Germinal center (tissue), 1 donor: ENCODE results near the gene ADGRL4.
"Not testable (repeated sequence)": the region's sequence is repeated elsewhere in the genome, so short reads cannot be mapped to it uniquely, and the experiment has no call there.

Experiments
- DNase-seq: peaks from one replicate; pipeline ENCODE4 v3.0.0; 2012; ENCODE audit warnings: mixed read lengths, low spot score

Gene ADGRL4

DNA sequence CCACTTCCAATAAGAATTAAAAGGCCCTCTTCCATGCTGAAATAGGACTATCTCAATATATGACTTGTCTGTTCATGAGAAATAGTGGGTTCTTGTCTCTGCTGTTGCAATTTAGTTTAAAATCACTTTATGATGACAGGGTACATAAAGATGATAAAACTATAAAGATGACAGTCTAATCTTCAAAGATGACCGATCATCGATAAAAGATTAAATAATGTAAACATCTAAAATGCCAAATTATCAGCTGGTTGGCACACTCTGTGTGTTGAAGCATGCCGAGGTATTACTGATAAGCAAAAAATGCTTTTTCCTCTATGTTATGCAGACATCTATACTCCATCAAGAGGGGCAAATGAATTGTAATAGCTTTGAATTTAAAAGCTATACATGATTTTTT, 89.5 kb downstream of the ADGRL4 start:
- DNase-seq, result no peak

DNA sequence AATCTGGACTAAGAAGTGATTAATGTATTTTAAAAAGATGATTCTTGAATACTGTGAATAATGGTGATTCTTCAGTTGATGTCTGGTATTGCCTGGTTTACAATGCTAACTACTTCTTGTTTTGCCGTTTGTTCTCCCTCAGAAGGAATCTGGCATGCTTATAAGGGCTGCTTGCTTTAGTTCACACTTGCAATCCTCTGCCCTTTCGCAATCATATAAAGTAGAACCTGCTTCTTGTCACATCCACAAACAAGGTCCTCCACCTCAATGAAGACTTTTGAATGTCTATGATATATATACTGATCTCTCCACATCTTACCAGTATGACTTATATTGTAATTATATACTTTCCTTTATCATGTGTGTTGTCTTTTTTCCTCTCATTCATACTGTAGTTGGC, 92.6 kb downstream of the ADGRL4 start:
- DNase-seq, result no peak

DNA sequence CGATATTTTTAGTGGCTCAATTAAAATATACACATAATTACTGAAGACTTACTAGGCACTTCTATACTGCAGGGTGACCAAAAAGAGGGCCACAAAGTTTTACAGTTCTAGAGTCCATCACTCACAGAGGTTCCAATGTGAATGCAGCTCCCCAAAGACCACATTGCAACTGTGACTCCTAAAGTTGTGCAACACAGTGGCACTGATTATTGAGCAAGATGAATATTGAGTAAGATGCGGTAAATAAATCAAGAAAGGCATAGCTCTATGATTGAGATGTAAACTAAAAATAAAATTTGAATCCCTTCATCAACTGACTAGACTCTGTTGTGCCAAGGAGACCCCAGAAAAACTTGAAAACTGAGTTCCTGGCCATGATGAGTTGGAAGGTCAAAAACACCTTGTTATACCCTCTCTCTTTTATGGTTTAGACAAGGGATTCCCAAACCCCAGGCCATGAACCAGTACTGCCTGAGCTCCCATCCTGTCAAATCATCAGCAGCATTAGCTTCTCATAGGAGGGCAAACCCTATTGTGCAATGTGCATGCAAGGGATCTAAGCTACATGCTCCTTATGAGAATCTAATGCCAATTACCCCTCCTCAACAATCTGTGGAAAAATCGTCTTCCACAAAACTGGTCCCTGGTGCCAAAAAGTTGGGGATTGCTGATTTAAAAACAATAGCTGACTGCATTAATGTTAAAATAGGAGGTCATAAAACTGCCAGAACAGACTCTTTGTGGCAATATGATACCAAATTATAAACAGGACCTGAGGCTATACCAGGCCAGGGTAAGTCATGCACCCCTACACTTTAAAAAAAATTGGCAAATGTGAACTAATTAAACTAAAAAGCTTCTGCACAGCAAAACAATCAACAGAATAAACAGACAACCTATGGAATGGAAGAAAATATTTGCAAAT, 94.3 kb downstream of the ADGRL4 start:
- no peak for DNase-seq

DNA sequence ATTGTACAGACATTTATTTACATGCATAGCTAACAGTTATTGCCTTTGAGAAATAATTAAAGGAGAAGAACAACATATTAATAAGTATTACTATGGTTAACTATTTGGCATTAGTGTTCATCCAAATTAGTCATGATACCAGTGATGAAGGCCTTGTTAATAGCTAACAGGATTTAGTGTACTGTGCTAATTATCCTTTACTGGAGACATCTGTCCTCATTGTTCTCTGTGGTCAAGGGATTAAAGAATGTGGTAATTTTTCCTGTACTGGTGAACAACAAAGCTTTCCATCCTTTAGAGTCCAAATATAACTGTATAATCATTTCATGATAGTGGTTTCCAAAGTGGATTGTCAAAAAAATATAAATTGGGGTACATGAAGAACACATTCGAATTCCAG, 103.9 kb downstream of the ADGRL4 start:
- DNase-seq, result no peak

DNA sequence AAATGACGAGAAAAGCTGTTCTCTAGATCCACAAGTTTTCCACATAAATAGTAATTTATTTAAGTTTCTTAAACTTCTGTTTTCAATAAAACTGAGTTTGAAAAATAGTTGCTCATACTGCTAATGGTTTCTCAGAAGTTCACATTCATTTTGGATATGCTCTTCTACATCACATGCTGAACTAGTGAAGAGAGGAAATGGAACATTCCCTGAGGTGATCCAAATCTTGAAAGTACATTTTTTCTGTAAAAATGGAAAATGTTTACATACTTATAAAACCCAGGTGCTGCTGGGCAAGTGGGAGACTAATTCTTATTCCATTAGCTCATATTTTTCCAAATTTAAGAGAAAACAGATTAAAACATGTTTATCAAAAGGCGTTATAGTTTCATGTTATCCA, 111.7 kb downstream of the ADGRL4 start:
- no peak for DNase-seq

DNA sequence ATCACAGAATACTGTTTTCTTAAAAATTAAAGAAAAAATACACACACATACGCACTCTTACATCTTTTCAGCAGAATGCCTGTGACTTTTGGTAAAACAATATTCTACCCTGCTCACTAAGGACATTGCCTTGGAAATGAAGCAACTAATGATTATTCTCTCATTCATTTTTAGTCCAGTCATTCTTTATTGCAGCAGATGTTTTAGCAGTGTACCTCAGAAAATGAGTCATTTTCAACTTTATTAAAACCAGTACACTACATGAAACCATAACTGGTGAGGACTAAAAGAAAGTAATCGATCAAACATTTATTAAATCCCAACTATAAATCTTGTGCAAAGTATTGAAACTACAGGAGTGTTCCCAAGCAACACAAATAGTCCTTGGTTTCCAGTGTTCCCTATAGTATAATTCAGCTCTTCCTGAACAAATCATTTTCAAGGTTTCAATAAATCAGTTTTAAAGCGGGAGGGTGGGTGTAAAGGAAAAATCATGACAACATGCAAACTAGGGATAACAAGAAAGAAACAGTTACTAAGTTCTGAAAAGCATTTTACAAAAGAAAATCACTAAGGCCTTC, 114.2 kb downstream of the ADGRL4 start:
- no peak for DNase-seq

DNA sequence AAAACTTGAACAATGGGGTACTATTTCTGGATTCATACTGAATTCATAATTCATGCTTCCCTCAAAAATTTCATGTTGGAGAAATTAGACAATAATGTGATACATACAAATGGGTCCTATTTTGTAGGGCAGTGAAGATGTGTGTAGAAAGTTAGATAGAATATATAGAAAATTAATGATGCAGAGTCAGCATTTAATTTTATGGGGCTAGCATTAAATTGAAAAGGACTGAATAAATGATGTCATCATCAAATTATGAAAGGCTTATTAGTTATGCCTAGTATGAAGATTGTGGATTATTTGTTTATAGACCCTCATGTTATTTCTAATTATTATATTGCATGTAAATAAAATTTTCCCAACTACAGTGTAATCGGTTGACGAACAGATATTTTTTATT, 119.1 kb downstream of the ADGRL4 start:
- no peak for DNase-seq

DNA sequence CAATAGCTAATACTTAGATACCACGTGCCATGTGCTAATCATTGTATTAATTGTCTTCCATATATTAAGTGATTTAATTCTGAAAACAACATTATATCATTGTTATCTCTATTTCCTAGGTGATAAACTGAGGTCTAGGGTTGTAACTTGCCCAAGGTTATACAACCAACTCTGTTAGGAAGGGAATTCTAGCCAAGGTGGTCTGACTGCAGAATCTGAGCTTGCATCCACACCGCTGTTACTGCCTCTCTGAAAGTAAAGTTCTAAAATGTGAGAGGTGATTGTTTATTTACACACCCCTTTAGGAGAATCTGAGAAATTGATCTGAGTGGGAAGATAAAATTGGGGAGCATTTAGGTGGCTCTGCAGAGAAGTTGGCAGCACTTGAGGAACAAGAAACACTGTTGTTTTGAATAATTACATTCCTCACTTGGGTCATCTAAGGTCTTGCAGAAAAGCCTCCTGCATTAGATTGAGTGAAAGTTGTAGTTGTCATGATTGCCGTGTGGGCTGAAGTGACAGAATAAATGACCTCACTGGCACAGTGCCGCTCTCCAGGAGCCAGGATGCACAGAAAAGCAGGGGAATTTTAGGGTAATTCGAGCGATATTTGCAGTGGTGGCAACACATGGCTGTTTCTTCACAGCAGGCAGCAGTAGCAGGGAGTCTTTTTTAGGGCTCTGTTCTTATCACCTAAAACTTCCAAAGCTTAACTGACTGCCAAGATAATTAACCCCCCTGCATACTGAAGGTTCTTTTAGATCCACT, 121.7 kb downstream of the ADGRL4 start:
- DNase-seq, result no peak

DNA sequence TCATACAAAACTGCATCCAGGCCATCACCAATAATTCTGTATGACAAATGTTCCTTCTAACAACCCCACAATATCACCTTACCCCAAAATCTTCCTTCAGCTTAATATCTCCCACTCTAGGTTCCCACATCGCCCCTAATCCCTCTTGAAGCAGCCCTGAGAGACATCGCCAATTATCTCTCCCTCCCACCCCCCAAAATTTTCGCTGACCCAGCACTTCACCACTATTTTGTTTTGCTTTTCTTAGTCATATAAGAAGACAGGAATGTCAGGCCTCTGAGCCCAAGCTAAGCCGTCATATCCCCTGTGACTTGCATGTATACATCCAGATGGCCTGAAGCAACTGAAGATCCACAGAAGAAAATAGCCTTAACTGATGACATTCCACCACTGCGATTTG, 126.3 kb downstream of the ADGRL4 start:
- DNase-seq, result no peak

DNA sequence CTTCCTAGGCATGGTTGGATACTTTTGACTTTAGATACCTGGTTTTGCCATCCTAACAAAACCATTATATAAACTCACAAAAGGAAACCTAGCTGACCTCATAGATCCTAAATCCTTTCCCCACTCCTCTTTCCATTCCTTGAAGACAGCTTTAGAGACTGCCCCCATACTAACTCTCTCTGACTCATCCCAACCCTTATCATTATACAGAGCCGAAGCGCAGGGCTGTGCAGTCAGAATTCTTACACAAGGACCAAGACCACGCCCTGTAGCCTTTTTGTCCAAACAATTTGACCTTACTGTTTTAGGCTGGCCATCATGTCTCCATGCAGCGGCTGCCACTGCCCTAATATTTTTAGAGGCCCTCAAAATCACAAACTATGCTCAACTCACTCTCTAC, 130.5 kb downstream of the ADGRL4 start:
- not testable (repeated sequence) for DNase-seq

DNA sequence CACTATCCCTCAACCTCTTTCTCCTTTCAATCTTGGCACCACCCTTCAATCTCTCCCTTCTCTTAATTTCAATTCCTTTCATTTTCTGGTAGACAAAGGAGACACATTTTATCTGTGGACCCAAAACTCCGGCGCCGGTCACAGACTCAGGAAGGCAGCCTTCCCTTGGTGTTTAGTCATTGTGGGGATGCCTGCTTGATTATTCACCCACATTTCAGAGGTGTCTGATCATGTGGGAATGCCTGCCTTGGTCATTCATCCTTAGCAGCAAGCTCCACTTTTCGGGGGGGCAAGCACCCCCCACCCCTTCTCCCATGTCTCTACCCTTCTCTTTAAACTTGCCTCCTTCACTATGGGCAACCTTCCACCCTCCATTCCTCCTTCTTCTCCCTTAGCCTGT, 133.7 kb downstream of the ADGRL4 start:
- not testable (repeated sequence) for DNase-seq

DNA sequence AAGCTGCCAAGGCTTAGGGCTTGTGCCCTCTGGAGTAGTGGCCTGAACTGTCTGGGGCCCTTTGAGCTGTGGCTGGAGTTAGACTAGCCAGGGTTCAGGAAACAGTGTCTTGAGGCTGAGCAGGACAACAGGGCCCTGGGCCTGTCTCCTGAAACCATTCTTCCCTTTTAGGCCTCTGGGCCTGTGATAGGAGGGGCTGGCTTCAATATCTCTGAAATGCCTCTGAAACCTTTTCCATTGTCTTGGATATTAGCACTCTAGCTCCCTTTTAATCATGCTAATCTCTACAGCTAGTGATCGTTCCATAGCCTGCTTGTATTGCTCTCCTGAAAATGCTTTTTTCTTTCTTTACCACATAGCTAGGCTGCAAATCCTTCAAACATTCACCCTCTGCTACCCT, 135.3 kb downstream of the ADGRL4 start:
- DNase-seq, result no peak

DNA sequence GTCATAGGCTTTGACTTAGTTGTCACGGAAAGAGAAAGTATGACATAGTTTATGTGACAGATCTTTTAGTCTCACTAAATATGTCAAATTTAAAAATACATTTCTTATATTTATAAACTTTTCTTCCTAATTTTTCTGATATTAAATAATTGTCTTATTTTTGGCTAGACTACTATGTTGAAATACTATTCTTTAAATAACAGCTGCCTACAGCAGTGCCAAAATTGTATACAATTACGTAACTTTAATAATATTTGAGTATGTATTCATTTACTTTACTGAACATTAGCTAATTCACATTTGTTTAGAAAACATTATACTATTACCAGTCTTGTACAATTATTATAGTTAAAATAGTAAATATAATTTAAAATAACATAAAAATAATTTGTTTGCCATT, 137.4 kb downstream of the ADGRL4 start:
- DNase-seq, result no peak

DNA sequence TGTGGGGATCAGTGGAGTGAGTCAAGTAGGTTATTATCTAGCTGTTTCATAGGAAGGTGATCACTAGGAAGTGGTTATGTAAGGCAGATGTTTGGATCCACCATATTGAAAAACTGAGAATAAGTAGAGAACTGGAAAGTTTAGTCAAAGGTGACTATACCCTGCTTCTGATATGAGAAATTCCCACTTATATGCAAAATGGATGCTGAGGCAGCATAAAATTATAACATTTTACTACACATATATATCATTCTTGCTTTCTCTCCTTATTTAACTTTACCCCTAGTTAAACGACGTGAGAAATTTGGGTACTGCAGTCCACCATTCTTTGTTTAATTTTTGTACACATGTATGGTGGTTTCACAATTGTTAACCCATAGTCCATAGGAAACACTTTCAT, 142.4 kb downstream of the ADGRL4 start:
- no peak for DNase-seq

DNA sequence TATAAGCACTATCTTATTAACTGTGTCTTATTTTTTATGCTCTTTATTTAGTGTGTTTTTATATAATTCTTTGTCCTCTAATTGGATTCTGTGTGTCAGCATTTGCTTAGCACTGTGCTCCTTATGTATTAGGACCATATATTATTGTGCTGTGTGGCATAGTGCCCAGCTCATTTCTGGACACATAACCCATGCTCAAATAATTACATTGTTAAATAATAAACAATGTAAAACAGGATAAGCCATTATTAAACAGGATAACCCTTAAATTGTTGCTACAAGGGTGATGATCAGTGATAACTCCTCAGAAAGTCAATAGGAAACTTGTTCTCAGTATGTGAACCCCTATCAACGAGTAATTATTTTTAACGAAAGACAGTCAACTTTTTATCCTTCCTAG, 150.4 kb downstream of the ADGRL4 start:
- no peak for DNase-seq

DNA sequence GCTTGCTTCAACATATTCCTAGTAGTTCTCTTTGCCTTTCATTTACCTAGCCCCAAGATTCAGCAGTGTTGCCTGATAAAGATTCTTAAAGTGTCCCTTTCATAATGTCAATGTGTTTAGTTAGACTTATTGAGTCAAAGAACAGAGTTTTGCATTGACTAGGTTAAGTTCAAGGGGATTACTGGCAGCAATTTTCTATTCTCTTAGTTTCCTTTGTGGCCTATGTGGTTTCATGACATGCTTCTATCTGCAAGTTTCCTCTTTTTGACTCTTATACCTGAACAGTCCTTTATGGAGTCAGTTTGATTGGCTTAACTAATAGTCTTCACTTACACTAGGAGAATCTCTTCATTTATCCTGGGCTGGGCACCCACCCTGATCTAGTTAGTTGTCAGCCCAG, 151.3 kb downstream of the ADGRL4 start:
- no peak for DNase-seq

DNA sequence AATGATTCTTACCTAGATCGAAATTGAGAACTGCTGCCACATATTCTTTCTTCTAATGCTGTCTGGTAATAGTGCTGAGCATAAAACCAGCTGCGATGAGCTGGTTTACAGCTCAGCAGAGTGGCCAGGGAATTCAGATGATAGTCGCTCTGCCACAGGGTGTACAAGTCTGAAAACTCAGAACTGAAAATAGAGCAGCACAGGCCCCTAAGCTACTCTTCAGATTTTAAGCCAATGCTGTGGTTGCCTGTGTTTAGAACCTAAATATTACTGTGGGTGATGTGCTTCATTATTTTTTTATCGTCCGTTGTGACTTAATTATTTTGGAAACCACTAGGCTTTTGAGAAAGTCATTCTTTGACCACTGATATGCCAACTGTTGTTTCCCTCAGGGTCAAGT, 152.0 kb downstream of the ADGRL4 start:
- no peak for DNase-seq

DNA sequence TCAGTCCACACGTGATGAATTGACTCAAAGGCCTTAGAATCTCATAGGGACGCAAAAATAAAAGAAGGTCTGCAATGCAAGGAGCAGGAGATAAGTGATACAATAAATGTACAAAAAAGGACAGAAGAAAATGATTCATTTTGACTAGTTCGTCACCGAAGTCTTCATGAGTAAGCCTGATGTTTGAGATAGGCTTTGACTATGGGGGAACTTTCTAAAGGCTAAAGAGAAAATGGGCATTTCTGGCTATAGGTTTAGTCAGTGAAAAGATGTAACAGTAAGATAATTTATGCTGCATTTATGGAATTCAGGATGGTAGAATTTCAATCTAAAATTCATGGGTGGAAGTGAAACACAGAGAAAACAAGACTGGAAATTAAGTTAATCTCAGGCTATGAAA, 163.0 kb downstream of the ADGRL4 start:
- no peak for DNase-seq

DNA sequence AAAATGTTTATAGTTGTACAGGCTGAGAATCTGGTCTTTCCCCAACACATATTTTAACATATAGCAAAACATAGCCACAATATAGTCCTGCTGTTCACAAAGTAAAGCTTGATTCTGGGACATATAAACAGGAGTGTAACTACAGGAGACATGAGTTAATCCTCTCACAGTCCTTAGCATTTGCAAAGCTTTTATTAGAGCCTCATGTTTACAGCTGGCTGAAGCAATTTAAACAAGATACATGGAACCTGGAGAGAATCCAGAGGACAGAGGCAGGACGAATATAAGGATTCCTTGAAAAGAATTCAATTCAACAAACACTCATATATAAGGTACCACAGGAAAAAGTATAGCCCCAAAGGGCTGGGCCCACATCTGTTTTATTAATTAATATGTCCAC, 163.4 kb downstream of the ADGRL4 start:
- no peak for DNase-seq

DNA sequence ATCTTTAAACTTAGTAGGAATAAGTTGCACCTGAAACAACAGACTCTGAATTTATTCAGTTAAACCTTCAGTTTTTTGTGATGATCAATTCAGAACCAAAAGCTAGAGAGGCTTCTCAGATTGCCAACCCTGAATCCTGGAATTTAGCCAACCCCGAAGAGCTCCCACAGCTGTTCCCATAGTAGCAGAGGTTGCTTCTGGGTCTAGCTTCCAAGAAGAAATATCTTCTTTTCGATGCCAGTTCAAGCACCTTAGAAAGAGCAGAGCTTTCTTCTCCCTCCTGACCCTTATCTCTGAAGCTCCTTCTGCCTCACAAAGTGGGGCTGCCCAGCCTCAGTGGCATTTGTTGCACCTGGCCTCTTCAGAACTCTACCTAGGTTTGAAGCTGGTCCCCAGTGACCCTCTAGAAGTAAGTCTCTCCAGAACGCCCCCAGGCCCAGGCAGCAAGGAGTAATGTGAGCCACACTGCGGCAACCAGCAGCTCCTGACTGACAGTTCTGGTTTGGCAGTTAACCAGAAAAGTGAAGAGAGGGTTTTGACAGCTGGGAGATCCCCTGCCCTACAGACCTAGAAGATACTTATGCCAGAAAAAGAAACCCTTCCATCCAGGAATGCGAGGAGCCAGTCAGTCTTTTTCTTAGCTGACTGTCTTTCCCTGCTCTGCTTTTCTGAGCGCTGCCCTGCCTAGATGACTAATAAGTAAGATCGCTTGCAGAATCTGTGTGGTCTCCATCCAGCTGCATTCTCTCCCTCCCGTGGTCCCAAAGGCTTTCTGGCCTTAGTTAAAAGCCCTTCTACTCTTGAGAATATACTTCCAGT, 165.9 kb downstream of the ADGRL4 start:
- DNase-seq, result no peak
